Ovary (tissue), 9 donors: ENCODE measurements around the gene RNF40. TPM values are rescaled to one million over a fixed set of nuclear protein-coding genes. Genes with fewer than 3 reads are reported as not detected.
A peak's percentile ranks its signal among the peaks of the same experiment; 100 is the strongest.

Source experiments
- DNase-seq, 5 donors: peaks; one replicate each; pipeline ENCODE4 v3.0.0-alpha.2; 2019 to 2020
- H3K27ac ChIP-seq, 2 donors: fragments of 200-600 bp; one replicate each; pipeline versions ENCODE4 v1.5.1 to v1.8.0; 2019 to 2022
- H3K27me3 ChIP-seq: fragments of 200-600 bp; one replicate; pipeline ENCODE4 v1.8.0; 2022
- H3K36me3 ChIP-seq: fragments of 200-600 bp; sonication (generic); one replicate; pipeline ENCODE4 v1.5.1; 2019
- H3K4me1 ChIP-seq: one replicate; pipeline ENCODE4 v1.8.1; 2013; ENCODE audit warnings: mild to moderate bottlenecking, moderate library complexity; ENCODE audit not compliant: insufficient read depth
- H3K4me3 ChIP-seq: fragments of 200-600 bp; sonication (generic); one replicate; pipeline ENCODE4 v1.5.1; 2017
- H3K9me3 ChIP-seq, 2 donors: fragments of 200-600 bp in 1 of 2; sonication (generic) in 1 of 2; one replicate each; pipeline versions ENCODE4 v1.5.1 to v1.8.1; 2013 to 2019; ENCODE audit warnings: mild to moderate bottlenecking in 1 of 2, moderate library complexity in 1 of 2
- EP300 ChIP-seq: sonication (generic); formaldehyde crosslinking; IDR thresholded peaks from one replicate; pipeline ENCODE4 v1.6.1; 2017; ENCODE audit warnings: antibody characterized with exemption
- POLR2A ChIP-seq: fragments of 450-650 bp; IDR thresholded peaks from one replicate; pipeline ENCODE4 v1.6.1; 2017; ENCODE audit warnings: antibody characterized with exemption, mild to moderate bottlenecking, moderate library complexity
- WGBS, 3 donors: extraction: QIAGEN DNeasy Blood & Tissue Kit in 1 of 3; methylation state at CpG; one replicate each; pipeline versions ENCODE4 v1.1.5 to v1.1.7; 2013 to 2017; 5-methylcytosine and 5-hydroxymethylcytosine counted together
- intact Hi-C, 4 donors: fragments of 100-400 bp; cut with DNase I; formaldehyde crosslinking; loops; one replicate each; pipeline versions ENCODE4 v1.11.0 to v1.15.1; 2022 to 2023
- polyA plus RNA-seq, 2 donors: library from polyadenylated mRNA; stranded (reverse); fragments of 200-250 nt in 1 of 2; fragments of 350-450 nt in 1 of 2; fragmentation: Illumina TruSeq in 1 of 2; extraction: RNeasy Lipid Tissue Mini Kit (QIAGEN cat#74804) in 1 of 2; gene quantifications; one replicate each; pipeline ENCODE4 v1.2.3, GENCODE V29; 2013 to 2014
- total RNA-seq, 7 donors: library from RNA; depleted of rRNA in 2 of 7; stranded (reverse); fragments of >200 nt in 2 of 7; fragmentation: NEBNext Ultra II Directional in 3 of 7; extraction: Animal tissue kit (Norgen Biotek cat#: 25700) in 3 of 7; gene quantifications; one replicate each; pipeline versions ENCODE4 v1.1.0 to v1.2.4, GENCODE V29; 2016 to 2023
- TF ChIP-seq, protein P1 (sequence below), 3 donors: fragments of 450-650 bp in 2 of 3; fragments of 200-600 bp in 1 of 3; IDR thresholded peaks; one replicate each; pipeline versions ENCODE4 v1.5.1 to v1.8.0; 2016 to 2022; ENCODE audit warnings: antibody characterized with exemption in 3 of 3, mild to moderate bottlenecking in 1 of 3
- donor health status: DM: no; HTN: no; CAD: no; lungs with moderate emphysema.
- donor health status: DM: no; HTN: no; CAD: no.
- donor health status: Bipolar disorder and iron deficiency.
- donor health status: DM: yes; HTN: yes; CAD: no.
- donor health status: DM: no; HTN: no; CAD: no.
- donor health status: DM: yes; HTN: yes; CAD: no.

The RNF40 gene
- total and polyA plus RNA-seq, 9 donors, result 67.2 to 143 (median 94.3) TPM

DNA sequence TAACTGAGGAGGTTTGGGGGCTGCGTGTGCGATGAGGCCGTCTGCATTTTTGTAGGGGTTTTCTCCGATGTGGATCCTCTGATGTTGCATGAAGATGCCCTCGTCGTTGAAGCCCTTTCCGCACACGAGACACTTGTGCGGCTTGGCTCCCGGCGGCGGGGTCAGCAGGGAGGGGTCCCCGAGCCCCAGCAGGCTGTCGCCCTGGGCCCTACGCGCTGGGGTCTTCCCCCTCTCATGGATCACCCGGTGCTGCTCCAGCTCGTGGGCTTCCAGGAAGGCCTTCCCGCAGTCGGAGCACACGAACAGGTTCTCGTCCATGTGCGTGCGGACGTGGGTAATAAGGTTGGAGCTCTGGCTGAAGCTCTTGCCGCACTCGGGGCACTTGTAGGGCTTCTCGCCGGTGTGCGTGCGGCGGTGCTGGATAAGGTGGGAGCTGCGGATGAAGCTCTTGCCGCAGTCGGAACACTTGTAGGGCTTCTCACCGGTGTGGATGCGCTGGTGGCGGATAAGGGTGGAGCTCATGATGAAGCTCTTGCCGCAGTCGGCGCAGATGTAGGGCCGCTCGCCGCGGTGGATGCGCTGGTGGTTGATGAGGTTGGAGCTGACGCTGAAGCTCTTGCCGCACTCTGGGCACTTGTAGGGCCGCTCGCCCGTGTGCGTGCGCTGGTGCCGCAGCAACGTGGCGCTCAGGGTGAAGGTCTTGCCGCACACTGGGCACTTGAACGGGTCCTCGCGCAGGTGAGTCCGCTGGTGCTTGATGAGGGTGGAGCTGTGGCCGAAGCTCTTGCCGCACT is 20.6 kb downstream of the RNF40 start:
- WGBS, 3 donors, result 92 to 94% (median 94%) methylated on average over 59 to 63 of the region's 63 CpGs

GRCh38 chr16:30783280-30784109 is 21.4 kb downstream of the RNF40 start:
- peaks cover 7% of the 10 kb centered on the region for H3K4me1 ChIP-seq
- H3K27me3 ChIP-seq, result no peaks in the 10 kb centered on the region
- H3K27ac ChIP-seq, result no peak overlapping the region
- no peaks in the 10 kb centered on the region for H3K36me3 ChIP-seq
- intact Hi-C loops, result loop anchor here in 1 of 4 donors (1.0 to 10.0 kb wide), 2 partner anchors 20 to 59 kb away; no protein-coding TSS in a partner anchor
- no peaks in the 10 kb centered on the region for H3K9me3 ChIP-seq
- DNase-seq, result peak in 1 of 5 donors; percentile 45
- TF ChIP-seq EP300, result no peak
- TF ChIP-seq, protein P1, sequence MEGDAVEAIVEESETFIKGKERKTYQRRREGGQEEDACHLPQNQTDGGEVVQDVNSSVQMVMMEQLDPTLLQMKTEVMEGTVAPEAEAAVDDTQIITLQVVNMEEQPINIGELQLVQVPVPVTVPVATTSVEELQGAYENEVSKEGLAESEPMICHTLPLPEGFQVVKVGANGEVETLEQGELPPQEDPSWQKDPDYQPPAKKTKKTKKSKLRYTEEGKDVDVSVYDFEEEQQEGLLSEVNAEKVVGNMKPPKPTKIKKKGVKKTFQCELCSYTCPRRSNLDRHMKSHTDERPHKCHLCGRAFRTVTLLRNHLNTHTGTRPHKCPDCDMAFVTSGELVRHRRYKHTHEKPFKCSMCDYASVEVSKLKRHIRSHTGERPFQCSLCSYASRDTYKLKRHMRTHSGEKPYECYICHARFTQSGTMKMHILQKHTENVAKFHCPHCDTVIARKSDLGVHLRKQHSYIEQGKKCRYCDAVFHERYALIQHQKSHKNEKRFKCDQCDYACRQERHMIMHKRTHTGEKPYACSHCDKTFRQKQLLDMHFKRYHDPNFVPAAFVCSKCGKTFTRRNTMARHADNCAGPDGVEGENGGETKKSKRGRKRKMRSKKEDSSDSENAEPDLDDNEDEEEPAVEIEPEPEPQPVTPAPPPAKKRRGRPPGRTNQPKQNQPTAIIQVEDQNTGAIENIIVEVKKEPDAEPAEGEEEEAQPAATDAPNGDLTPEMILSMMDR (IDR thresholded peaks at IDR 0.05), result no peak
- no peak for TF ChIP-seq POLR2A
- H3K4me3 ChIP-seq, result no peak overlapping the region
- WGBS, 3 donors, result 89 to 92% (median 90%) methylated on average over 49 to 57 of the region's 57 CpGs

More for the DNA sequence above, 20.6 kb downstream of the RNF40 start:
- DNase-seq, result no peak
- no peaks in the 10 kb centered on the region for H3K27me3 ChIP-seq
- no peak overlapping the region for H3K4me3 ChIP-seq
- no peak overlapping the region for H3K27ac ChIP-seq
- no peaks in the 10 kb centered on the region for H3K36me3 ChIP-seq
- peaks cover 5% of the 10 kb centered on the region for H3K4me1 ChIP-seq
- no peaks in the 10 kb centered on the region for H3K9me3 ChIP-seq
- TF ChIP-seq EP300, result no peak
- TF ChIP-seq, protein P1 (IDR thresholded peaks at IDR 0.05), result no peak
- TF ChIP-seq POLR2A, result no peak
- intact Hi-C loops, result loop anchor here in 1 of 4 donors (1.0 to 10.0 kb wide), 2 partner anchors 19 to 58 kb away; no protein-coding TSS in a partner anchor

- no peak for TF ChIP-seq EP300
- no peak for TF ChIP-seq POLR2A
- TF ChIP-seq, protein P1 (IDR thresholded peaks at IDR 0.05), result no peak
- intact Hi-C loops, result loop anchor here in 1 of 4 donors (10.0 kb wide), 1 partner anchor 59 kb away; no protein-coding TSS in a partner anchor
- 75 to 77% (median 76%) methylated on average over 18 of the region's 18 CpGs for WGBS, 3 donors
- Histone ChIP-seq H3K4me3 (no peak overlapping the region), H3K27ac (no peak overlapping the region), H3K4me1 (peaks cover 7% of the 10 kb centered on the region), H3K9me3 (no peaks in the 10 kb centered on the region), H3K27me3 (no peaks in the 10 kb centered on the region), H3K36me3 (no peaks in the 10 kb centered on the region)
- no peak for DNase-seq
Measured at GRCh38 chr16:30784215-30784614, 22.1 kb downstream of the RNF40 start.
